H1 (cell line): ENCODE results near the gene CCDC47.

ENCODE experiments used
- ASH2L ChIP-seq: fragments of 200-600, 300-600 bp; sonication (generic); IDR thresholded peaks from one replicate; pipeline ENCODE4 v1.7.1; 2017; ENCODE audit warnings: low read length
- BCL11A ChIP-seq, 2 experiments: IDR thresholded peaks; one replicate each; pipeline ENCODE4 v1.6.1; 2011; ENCODE audit warnings: low read depth in 2 of 2, low read length in 2 of 2, mild to moderate bottlenecking in 2 of 2
- CHD1 ChIP-seq: IDR thresholded peaks from 2 replicates; pipeline ENCODE4 v1.6.1; 2012; ENCODE audit warnings: low read depth, low read length, improper control_type of control experiment
- EP300 ChIP-seq, 2 experiments: IDR thresholded peaks; 1 replicate in 1 of 2; 2 replicates in 1 of 2; pipeline ENCODE4 v1.6.1; 2011 to 2012; ENCODE audit warnings: low read depth in 2 of 2, low read length in 2 of 2, mild to moderate bottlenecking in 2 of 2, borderline replicate concordance in 1 of 2, inconsistent platforms in 1 of 2, moderate library complexity in 1 of 2
- JUND ChIP-seq: IDR thresholded peaks from 2 replicates; pipeline ENCODE4 v1.6.1; 2011; ENCODE audit warnings: mild to moderate bottlenecking, improper control_type of control experiment, low read length
- POLR2A ChIP-seq, 2 experiments: IDR thresholded peaks; 1 replicate in 1 of 2; 2 replicates in 1 of 2; pipeline ENCODE4 v1.6.1; 2011; ENCODE audit warnings: low read depth in 2 of 2, low read length in 2 of 2, mild to moderate bottlenecking in 2 of 2; ENCODE audit errors: control extremely low read depth in 1 of 2
- POLR2AphosphoS5 ChIP-seq: IDR thresholded peaks from 2 replicates; pipeline ENCODE4 v1.6.1; 2011; ENCODE audit warnings: low read depth, low read length
- POU5F1 ChIP-seq: IDR thresholded peaks from 2 replicates; pipeline ENCODE4 v1.6.1; 2011; ENCODE audit warnings: low read depth, mild to moderate bottlenecking, low read length, moderate library complexity
- SIN3A ChIP-seq, 2 experiments: IDR thresholded peaks in 1 of 2; conservative IDR thresholded peaks in 1 of 2; 2 replicates each; pipeline ENCODE4 v1.6.1; 2011 to 2012; ENCODE audit warnings: low read length in 2 of 2, improper control_type of control experiment in 1 of 2, low read depth in 1 of 2, mild to moderate bottlenecking in 1 of 2
- TAF1 ChIP-seq: IDR thresholded peaks from 2 replicates; pipeline ENCODE4 v1.6.1; 2011; ENCODE audit warnings: mild to moderate bottlenecking, low read depth, low read length
- TAF7 ChIP-seq: optimal IDR thresholded peaks from 2 replicates; pipeline ENCODE3; 2011; ENCODE audit warnings: low read depth, mild to moderate bottlenecking, inconsistent platforms, low read length, moderate library complexity, borderline replicate concordance
- TBP ChIP-seq: IDR thresholded peaks from 2 replicates; pipeline ENCODE4 v1.6.1; 2011; ENCODE audit warnings: low read depth, low read length, improper control_type of control experiment
- YY1 ChIP-seq: IDR thresholded peaks from 2 replicates; pipeline ENCODE4 v1.6.1; 2011; ENCODE audit warnings: low read depth, mild to moderate bottlenecking, low read length
- TF ChIP-seq, protein P1 (sequence below), 3 experiments: IDR thresholded peaks; 1 replicate in 2 of 3; 2 replicates in 1 of 3; pipeline versions ENCODE4 v1.5.1 to v1.6.1; 2011; ENCODE audit warnings: low read length in 3 of 3, mild to moderate bottlenecking in 3 of 3, inconsistent platforms in 2 of 3, low read depth in 1 of 3, moderate library complexity in 1 of 3; ENCODE audit not compliant: insufficient read depth in 1 of 3; ENCODE audit errors: control extremely low read depth in 1 of 3

DNA sequence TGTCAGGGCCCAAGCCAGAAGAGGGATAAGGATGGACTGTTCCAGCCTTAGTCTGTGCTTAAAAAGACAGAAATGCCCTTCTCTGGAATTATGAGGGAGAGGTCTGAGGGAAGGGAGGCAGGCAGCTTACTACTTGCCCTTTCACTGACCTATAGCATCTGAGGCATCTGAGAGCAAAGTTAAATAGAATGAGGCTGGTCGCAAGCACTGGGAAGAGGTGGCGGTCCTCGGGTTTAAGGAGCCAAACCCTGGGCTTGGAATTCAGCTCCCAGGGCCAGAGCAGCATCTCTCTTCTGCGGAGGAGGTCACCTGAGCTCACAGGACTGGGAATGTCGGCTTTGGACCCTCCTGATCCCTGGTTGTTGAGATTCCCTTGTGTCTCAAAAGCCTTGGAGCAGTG lies 70.4 kb downstream of the CCDC47 start:
- TF ChIP-seq, protein P1, sequence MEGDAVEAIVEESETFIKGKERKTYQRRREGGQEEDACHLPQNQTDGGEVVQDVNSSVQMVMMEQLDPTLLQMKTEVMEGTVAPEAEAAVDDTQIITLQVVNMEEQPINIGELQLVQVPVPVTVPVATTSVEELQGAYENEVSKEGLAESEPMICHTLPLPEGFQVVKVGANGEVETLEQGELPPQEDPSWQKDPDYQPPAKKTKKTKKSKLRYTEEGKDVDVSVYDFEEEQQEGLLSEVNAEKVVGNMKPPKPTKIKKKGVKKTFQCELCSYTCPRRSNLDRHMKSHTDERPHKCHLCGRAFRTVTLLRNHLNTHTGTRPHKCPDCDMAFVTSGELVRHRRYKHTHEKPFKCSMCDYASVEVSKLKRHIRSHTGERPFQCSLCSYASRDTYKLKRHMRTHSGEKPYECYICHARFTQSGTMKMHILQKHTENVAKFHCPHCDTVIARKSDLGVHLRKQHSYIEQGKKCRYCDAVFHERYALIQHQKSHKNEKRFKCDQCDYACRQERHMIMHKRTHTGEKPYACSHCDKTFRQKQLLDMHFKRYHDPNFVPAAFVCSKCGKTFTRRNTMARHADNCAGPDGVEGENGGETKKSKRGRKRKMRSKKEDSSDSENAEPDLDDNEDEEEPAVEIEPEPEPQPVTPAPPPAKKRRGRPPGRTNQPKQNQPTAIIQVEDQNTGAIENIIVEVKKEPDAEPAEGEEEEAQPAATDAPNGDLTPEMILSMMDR (IDR thresholded peaks at IDR 0.05; ENCODE audit: control extremely low read depth in 1 of 3, insufficient read depth in 1 of 3, low read depth in 1 of 3, low read length in 3 of 3) = no peak
- no peak for TF ChIP-seq SIN3A (conservative IDR thresholded peaks at IDR 0.05 in 1 of 2, IDR thresholded peaks at IDR 0.05 in 1 of 2; ENCODE audit: low read depth in 1 of 2, low read length in 2 of 2)
- no peak for TF ChIP-seq TBP
- no peak for TF ChIP-seq POLR2A (IDR thresholded peaks at IDR 0.05; ENCODE audit: control extremely low read depth in 1 of 2, low read depth in 2 of 2, low read length in 2 of 2)
- TF ChIP-seq CHD1 = no peak
- TF ChIP-seq ASH2L = no peak
- TF ChIP-seq POLR2AphosphoS5 = no peak
- no peak for TF ChIP-seq POU5F1
- no peak for TF ChIP-seq BCL11A (IDR thresholded peaks at IDR 0.05; ENCODE audit: low read depth in 2 of 2, low read length in 2 of 2)
- no peak for TF ChIP-seq TAF7
- no peak for TF ChIP-seq EP300 (IDR thresholded peaks at IDR 0.05; ENCODE audit: borderline replicate concordance in 1 of 2, low read depth in 2 of 2, low read length in 2 of 2)
- TF ChIP-seq TAF1 = no peak
- TF ChIP-seq JUND = no peak
- no peak for TF ChIP-seq YY1
